Stimulated activated CD8-positive, alpha-beta memory T cell treated with anti-CD3 and anti-CD28 coated beads, Interleukin-2, amount 100 ng/mL, for 48 hours (primary cell): ENCODE measurements around the gene CDH1.
"Not testable (repeated sequence)": the region's sequence is repeated elsewhere in the genome, so short reads cannot be mapped to it uniquely, and the experiment has no call there.

ENCODE experiments used
- DNase-seq, 2 donors: peaks; one replicate each; pipeline ENCODE4 v3.0.0-alpha.2; 2020; ENCODE audit warnings: low read depth in 2 of 2

Gene CDH1

DNA sequence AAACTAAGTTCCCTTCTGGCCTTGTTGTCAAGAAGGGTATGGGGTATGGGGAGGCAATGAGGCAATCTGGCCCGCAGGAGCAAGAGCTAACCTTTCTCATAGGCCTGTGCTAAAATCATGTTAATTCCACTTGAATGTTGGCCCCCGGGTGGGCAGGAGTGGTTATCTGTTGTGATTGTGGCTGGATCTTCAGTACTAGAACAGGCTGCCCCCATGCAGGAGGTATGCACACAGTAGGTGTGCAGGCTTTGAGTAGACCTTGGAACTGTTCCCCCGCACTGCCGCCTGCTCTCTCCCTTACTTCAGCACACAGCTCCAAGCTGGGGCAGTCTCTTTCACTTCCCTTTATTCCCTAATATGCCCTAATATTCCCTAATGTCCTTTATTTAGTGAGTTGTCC lies 53.9 kb downstream of the CDH1 start:
- no peak for DNase-seq

GRCh38 chr16:68792465-68793324 lies 55.6 kb downstream of the CDH1 start:
- no peak for DNase-seq

DNA sequence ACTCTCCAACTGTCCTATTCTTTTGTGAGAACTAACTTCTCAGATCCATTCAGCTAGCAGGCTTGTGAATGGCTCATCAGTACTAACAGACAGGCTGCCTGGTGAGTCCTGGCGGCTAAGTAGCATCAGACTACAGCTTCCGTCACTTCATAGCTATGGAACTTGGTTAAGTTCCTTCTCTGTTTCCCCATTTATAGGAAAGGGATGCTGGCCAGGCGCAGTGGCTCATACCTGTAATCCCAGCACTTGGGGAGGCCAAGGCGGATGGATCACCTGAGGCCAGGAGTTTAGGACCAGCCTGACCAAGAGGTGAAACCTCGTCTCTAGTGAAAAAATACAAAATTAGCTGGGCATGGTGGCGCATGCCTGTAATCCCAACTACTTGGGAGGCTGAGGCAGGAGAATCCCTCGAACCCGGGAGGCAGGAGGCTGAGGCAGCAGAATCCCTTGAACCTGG lies 56.3 kb downstream of the CDH1 start:
- no peak for DNase-seq

DNA sequence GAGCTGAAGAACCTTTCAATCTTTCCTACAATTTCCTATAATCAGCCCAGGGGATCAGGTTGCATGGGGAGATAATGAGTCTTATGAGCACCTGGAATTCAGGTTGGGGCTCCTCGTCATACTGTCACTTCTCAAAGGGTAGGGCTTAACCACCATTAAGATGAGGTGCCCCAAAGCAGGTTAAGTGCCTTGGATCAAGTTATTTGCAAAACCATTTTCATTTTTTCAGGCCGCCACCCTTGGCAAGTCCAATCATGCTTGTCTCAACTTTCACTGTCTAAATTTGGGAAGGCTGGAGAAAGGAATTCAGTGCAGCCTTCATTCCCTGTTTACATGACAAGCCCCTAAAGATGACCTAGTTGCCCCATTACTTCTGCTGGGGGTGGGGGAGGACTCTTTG lies 61.3 kb downstream of the CDH1 start:
- DNase-seq, result no peak

- DNase-seq, result peak; percentile 20 to 21
Measured at GRCh38 chr16:68800257-68800875, 63.3 kb downstream of the CDH1 start.

DNA sequence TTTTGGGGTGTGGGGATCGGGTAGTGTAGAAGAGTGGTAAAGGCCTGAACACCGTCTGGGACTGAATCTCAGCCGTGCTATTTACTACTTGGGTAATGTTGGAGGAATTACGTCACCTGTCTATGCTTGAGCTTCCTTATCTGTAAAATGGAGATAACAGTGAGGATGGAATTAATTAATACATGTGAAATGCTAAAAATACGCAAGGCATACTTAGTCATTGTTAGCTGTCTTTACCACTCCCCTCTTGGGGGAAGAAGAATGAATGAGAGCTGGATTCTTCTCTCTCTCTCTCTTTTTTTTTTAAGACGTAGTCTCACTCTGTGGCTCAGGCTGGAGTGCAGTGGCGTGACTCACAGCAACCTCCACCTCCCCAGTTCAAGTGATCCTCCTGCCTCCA lies 65.1 kb downstream of the CDH1 start:
- no peak for DNase-seq

DNA sequence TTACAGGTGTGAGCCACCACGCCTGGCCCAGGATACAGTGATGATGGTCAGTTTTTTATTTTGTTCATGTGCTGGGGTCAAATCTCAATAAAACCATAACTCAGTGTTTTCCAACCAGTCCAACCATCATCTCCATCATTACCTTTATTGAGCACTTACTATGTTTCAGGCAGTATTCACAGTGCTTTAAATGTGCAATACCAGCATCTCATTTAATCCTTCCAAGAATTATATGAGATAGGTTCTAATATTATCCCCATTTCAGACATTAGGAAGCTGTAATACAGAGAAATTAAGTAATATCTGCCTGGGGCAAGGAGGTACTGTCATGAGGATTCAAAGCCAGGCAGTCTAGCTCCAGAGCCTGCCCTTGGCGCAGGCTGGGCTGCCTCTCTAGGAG lies 69.3 kb downstream of the CDH1 start:
- DNase-seq, result no peak

GRCh38 chr16:68806981-68807380 lies 69.9 kb downstream of the CDH1 start:
- DNase-seq, result no peak

DNA sequence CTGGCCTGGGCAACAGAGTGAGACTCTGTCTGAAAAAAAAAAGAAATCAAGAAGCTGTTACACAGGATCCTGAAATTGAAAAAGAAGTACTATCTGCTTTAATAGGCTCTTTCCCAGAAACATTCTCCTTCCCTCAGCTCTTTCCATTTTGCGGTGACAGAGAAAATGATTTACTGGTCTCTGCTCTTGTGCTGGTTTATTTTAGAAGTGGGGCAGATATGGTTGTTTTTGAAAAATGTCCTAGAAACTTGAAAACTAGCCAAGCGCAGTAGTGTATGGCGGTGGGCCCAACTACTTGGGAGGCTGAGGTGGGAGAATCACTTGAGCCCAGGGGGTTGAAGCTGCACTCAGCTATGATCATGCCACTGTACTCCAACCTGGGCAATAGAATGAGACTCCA lies 77.4 kb downstream of the CDH1 start:
- DNase-seq, result no peak

DNA sequence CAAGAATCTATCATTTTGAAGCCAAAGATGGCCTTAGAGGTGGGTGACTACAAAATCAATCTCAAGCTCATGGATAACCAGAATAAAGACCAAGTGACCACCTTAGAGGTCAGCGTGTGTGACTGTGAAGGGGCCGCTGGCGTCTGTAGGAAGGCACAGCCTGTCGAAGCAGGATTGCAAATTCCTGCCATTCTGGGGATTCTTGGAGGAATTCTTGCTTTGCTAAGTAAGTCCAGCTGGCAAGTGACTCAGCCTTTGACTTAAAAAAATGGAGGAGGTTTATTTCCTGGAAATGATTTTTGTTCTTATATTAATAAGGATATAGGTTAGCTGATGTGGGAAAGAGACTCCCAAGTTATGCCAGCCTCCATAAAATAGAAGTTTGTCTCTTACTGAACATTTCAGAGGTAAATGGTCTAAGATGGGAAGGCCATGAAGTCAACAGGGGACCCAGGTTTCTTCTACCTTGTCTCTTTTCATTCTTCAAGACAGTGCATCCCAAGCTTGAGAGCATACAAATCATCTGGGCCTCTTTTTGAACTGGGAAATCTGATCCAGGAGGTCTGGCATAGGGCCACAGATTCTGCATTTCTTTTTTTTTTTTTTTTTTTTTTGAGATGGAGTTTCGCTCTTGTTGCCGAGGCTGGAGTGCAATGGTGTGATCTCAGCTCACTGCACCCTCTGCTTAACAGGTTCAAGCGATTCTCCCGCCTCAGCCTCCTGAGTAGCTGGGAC lies 86.5 kb downstream of the CDH1 start:
- DNase-seq, result no peak

- no peak for DNase-seq
Measured at GRCh38 chr16:68825427-68825826, 88.3 kb downstream of the CDH1 start.

DNA sequence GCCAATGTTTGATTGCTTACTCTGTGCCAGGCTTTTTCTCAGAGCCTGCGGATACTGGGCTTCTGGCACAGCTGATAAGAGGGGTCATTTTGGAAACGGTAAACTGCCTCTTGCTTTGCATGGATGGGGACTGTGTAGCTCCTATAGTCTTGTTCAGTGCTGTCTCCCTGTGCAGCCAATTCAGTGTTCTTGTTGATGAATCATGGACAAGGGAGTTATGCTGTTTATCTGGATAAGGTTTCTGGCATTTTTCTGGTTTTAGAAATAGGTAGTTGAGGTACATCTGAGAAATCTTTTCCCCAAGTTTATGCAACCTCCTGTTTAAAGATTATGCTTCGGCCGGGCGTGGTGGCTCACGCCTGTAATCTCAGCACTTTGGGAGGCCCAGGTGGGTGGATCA lies 89.6 kb downstream of the CDH1 start:
- no peak for DNase-seq

- DNase-seq, result no peak
Measured at GRCh38 chr16:68833251-68833650, 96.2 kb downstream of the CDH1 start.

- DNase-seq, result no peak
Measured at GRCh38 chr16:68834550-68834949, 97.5 kb downstream of the CDH1 start.

DNA sequence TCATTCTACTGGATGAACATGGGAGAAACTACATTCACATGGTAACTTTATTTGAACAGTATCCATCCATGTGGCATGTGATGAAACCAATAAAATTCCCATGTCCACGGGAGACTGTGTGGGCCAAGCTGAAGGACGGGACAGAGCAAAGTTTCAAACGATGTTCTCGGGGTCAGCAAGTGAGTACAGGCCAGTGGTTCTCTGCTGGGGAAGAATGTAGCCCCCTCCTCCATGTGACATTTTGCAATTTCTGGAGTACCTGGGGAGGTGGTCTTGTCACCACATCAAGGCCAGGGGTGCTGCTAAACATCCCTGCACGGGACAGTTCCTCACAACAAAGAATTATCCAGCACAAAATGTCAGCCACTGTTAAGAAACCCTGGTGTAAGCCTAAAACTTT lies 98.9 kb downstream of the CDH1 start:
- DNase-seq, result no peak

GRCh38 chr16:68839831-68840230 lies 102.7 kb downstream of the CDH1 start:
- DNase-seq, result no peak

DNA sequence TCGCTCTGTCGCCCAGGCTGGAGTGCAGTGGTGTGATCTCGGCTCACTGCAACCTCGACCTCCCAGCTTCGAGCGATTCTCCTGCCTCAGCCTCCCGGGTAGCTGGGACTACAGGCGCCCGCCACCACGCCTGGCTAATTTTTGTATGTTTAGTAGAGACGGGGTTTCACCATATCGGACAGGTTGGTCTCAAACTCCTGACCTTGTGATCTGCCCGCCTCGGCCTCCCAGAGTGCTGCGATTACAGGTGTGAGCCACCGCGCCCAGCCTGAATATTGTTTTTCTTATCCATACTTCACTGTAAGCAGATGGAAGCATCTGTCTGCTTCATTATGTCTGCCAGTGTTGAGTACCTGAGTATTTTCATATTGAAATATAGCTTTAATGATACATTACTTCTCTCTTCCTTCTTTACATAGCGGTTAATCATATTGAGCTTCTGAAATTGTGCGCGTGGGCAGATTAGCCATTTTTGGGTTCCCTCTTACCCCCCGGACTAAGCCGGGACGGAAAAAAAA lies 105.9 kb downstream of the CDH1 start:
- DNase-seq, result not testable (repeated sequence)

GRCh38 chr16:68843482-68844210 lies 106.6 kb downstream of the CDH1 start, which contains the start of gene TANGO6:
Gene TANGO6, plus strand, starts transcription at chr16:68843531. Its CDS starts 87 bp downstream, at chr16:68843618.
- peak; percentile 81 to 90 for DNase-seq

DNA sequence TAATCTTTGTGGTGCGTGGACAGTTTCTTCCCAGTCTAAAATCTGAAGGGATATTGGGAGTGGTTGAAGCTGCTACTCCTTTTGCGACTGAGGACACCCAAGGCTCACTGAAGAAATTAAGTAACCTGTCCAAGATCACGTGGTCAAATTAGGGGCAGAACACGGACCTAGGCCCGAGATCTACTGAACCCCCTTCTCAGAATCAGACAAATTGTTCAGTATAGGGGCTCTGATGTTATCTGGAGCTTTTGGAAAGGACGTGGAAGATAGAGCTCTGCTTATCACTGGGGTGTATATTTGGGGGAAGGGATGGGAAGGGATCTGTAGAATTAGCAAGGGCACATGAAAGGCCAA lies 107.1 kb downstream of the CDH1 start:
- DNase-seq, result no peak

GRCh38 chr16:68848786-68849185 lies 111.7 kb downstream of the CDH1 start:
- DNase-seq, result no peak

DNA sequence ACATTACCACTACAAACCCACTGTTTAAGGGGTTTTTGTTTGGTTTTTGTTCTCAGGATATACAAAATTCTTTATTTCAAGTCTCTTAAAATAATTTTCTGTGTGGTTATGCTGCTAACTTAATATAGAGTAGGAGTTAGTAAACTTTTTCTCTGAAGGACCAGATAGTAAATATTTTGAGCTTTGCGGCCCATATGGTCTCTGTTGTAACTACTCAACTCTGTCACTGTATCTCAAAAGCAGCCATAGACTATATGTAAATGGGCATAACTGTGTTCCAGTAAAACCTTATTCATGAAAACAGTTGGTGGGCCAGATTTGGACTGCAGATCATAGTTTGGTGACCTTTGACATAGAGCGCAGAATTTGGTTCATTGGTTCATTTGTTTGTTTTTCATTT lies 113.4 kb downstream of the CDH1 start:
- no peak for DNase-seq

- no peak for DNase-seq
Measured at GRCh38 chr16:68851601-68852000, 114.5 kb downstream of the CDH1 start.
